K562 (cell line): ENCODE results near the gene ORMDL3.

Source experiments
- CTCF ChIP-seq, 3 experiments: IDR thresholded peaks in 2 of 3; conservative IDR thresholded peaks in 1 of 3; 2 replicates each; pipeline ENCODE4 v1.5.1; 2011 to 2012; ENCODE audit warnings: low read length in 3 of 3, mild to moderate bottlenecking in 3 of 3, control low read depth in 2 of 3, improper control_type of control experiment in 1 of 3, inconsistent platforms in 1 of 3, low read depth in 1 of 3, mixed read lengths in 1 of 3, moderate library complexity in 1 of 3; ENCODE audit not compliant: insufficient read depth in 2 of 3
- E2F8 ChIP-seq: fragments of 450-650 bp; IDR thresholded peaks from 2 replicates; pipeline ENCODE4 v1.7.1; 2018; ENCODE audit warnings: mild to moderate bottlenecking, low read depth; ENCODE audit not compliant: partially characterized antibody
- HBP1 ChIP-seq: fragments of 450-650 bp; formaldehyde crosslinking; IDR thresholded peaks from 2 replicates; pipeline ENCODE4 v1.4.0; 2022; ENCODE audit warnings: missing genetic modification characterization
- JUN ChIP-seq, 2 experiments: sonication (generic) in 1 of 2; formaldehyde crosslinking in 1 of 2; IDR thresholded peaks; 2 replicates each; pipeline versions ENCODE4 v1.6.1 to v1.8.0; 2012 to 2022; ENCODE audit warnings: borderline replicate concordance in 2 of 2, mild to moderate bottlenecking in 2 of 2, improper control_type of control experiment in 1 of 2, low read depth in 1 of 2, low read length in 1 of 2, missing genetic modification reagents in 1 of 2
- MAFK ChIP-seq: IDR thresholded peaks from 2 replicates; pipeline ENCODE4 v1.6.1; 2011; ENCODE audit warnings: low read length, improper control_type of control experiment
- NKRF ChIP-seq: fragments of 450-650 bp; IDR thresholded peaks from 2 replicates; pipeline ENCODE4 v1.6.1; 2016; ENCODE audit warnings: borderline replicate concordance
- PHF20 ChIP-seq: fragments of 450-650 bp; IDR thresholded peaks from 2 replicates; pipeline ENCODE4 v1.6.1; 2018; ENCODE audit not compliant: partially characterized antibody
- RBBP5 ChIP-seq: fragments of 200-600 bp; sonication (generic); IDR thresholded peaks from 2 replicates; pipeline ENCODE4 v1.6.1; 2012; ENCODE audit warnings: borderline replicate concordance, mild to moderate bottlenecking, low read length, control low read depth, inconsistent platforms; ENCODE audit not compliant: insufficient read depth, poor library complexity, severe bottlenecking
- SUPT5H ChIP-seq: fragments of 450-650 bp; IDR thresholded peaks from 2 replicates; pipeline ENCODE4 v1.6.1; 2016
- YBX1 ChIP-seq: fragments of 450-650 bp; IDR thresholded peaks from 2 replicates; pipeline ENCODE4 v1.7.1; 2016; ENCODE audit warnings: mild to moderate bottlenecking
- ZBTB34 ChIP-seq: fragments of 250-450 bp; sonication (Bioruptor Pico); IDR thresholded peaks from 2 replicates; pipeline ENCODE4 v1.8.0; 2021; ENCODE audit warnings: mild to moderate bottlenecking, moderate library complexity
- ZBTB9 ChIP-seq: fragments of 450-650 bp; formaldehyde crosslinking; IDR thresholded peaks from 2 replicates; pipeline ENCODE4 v1.4.0; 2020; ENCODE audit warnings: mild to moderate bottlenecking, moderate library complexity
- ZNF232 ChIP-seq: sonication (generic); formaldehyde crosslinking; IDR thresholded peaks from 2 replicates; pipeline ENCODE4 v1.8.0; 2022; ENCODE audit warnings: mild to moderate bottlenecking, missing genetic modification reagents

- TF ChIP-seq MAFK = no peak
- no peak for TF ChIP-seq ZBTB34 (CRISPR knock-in tag)
- TF ChIP-seq RBBP5 = no peak
- no peak for TF ChIP-seq CTCF (IDR thresholded peaks at IDR 0.05 in 2 of 3, conservative IDR thresholded peaks at IDR 0.05 in 1 of 3; ENCODE audit: insufficient read depth in 2 of 3, low read depth in 1 of 3, low read length in 3 of 3)
- TF ChIP-seq JUN (IDR thresholded peaks at IDR 0.05; ENCODE audit: borderline replicate concordance, low read depth, low read length) = no peak
- TF ChIP-seq JUN (CRISPR knock-in tag; IDR thresholded peaks at IDR 0.05; ENCODE audit: borderline replicate concordance) = no peak
- TF ChIP-seq PHF20 = no peak
- no peak for TF ChIP-seq YBX1
- TF ChIP-seq ZNF232 (CRISPR knock-in tag) = no peak
- TF ChIP-seq HBP1 = no peak
- no peak for TF ChIP-seq NKRF
- TF ChIP-seq SUPT5H = no peak
- no peak for TF ChIP-seq E2F8
- TF ChIP-seq ZBTB9 = no peak
Observed at GRCh38 chr17:39968761-39969160, 41.4 kb upstream of the ORMDL3 start.
